NB4 (cell line): ENCODE data around the gene CPT1B.

Experiments used
- CTCF ChIP-seq: IDR thresholded peaks from one replicate; pipeline ENCODE4 v1.5.1; 2012; ENCODE audit warnings: low read depth, low read length
- MAX ChIP-seq: IDR thresholded peaks from 2 replicates; pipeline ENCODE4 v1.6.1; 2011; ENCODE audit warnings: low read depth, low read length
- MYC ChIP-seq: IDR thresholded peaks from 2 replicates; pipeline ENCODE4 v1.6.1; 2011; ENCODE audit warnings: low read depth, low read length
- POLR2A ChIP-seq: IDR thresholded peaks from 2 replicates; pipeline ENCODE4 v1.6.1; 2011; ENCODE audit warnings: mild to moderate bottlenecking; ENCODE audit not compliant: insufficient read length; ENCODE audit errors: extremely low read depth

- no peak for TF ChIP-seq CTCF
- no peak for TF ChIP-seq POLR2A
- no peak for TF ChIP-seq MAX
- no peak for TF ChIP-seq MYC
These were observed 37.8 kb downstream of the CPT1B start for GRCh38 chr22:50540381-50540780.
